Measurements from ENCODE around the gene ENHO. TPM values are rescaled to one million over a fixed set of nuclear protein-coding genes. Genes with fewer than 3 reads are reported as not detected.

ENHO gene
- total and polyA plus RNA-seq, 10 of the 15 experiments (the other 5 are each of a cell fraction or from before 2014, with no cell fraction given), result not detected

GRCh38 chr9:34570376-34570775 is 47.6 kb upstream of the ENHO start:
- no peak overlapping the region for H3K9ac ChIP-seq (ENCODE audit: control insufficient read depth, insufficient read depth, low read length)
- intact Hi-C loops (cut with micrococcal nuclease; ENCODE audit: unreplicated experiment), result no loop called here
- H3K27me3 ChIP-seq (replicated peaks in 1 of 2; ENCODE audit: control insufficient read depth in 2 of 2, insufficient read depth in 2 of 2, low read length in 1 of 2), result peaks cover 6 to 9% of the 10 kb centered on the region in 2 experiments; a peak in 3 of 4 replicates
- ATAC-seq (no peak; the same call in 2 of the 3 replicates), FAIRE-seq (no peak), DNase-seq (ENCODE audit: low read depth, low spot score) (no peak)
- no TSS peak for BruUV-seq (replicated peaks)
- H3K36me3 ChIP-seq (ENCODE audit: control insufficient read depth in 2 of 2, insufficient read depth in 2 of 2, low read length in 1 of 2), result no peaks in the 10 kb centered on the region
- H3K27ac ChIP-seq (ENCODE audit: control insufficient read depth, insufficient read depth), result no peak overlapping the region
- 54% methylated on average over 11 of the region's 11 CpGs for WGBS (ENCODE audit: insufficient coverage, insufficient replicate concordance, low lambda C conversion rate, missing lambda C conversion rate)
- no peak overlapping the region for H3K4me2 ChIP-seq (ENCODE audit: control insufficient read depth, insufficient read depth)
- in situ Hi-C loops (cut with MboI), result no loop called here
- no peak overlapping the region for H3K4me3 ChIP-seq
- ChIA-PET SMC1A (ENCODE audit: uncharacterized antibody, unreplicated experiment) (no interaction called here), POLR2A (no interaction called here), RAD21 (ENCODE audit: unreplicated experiment) (no interaction called here), CTCF (interaction anchor here (1.3 to 2.1 kb wide), 2 partner anchors 23 to 166 kb away, joined by 4 to 6 read pairs; no protein-coding TSS in a partner anchor)
- H3K79me2 ChIP-seq (ENCODE audit: control insufficient read depth, insufficient read depth, low read length), result no peaks in the 10 kb centered on the region
- no peak overlapping the region for H2AFZ ChIP-seq (ENCODE audit: control insufficient read depth, low read depth, low read length)
- no peaks in the 10 kb centered on the region for H3K9me3 ChIP-seq (replicated peaks; ENCODE audit: control insufficient read depth, insufficient read depth, low read length)
- H4K20me1 ChIP-seq (ENCODE audit: control insufficient read depth, insufficient read depth), result 0 out of 2 replicates have a peak, but pooled peaks cover under 1% of the 10 kb centered on the region
- no peaks in the 10 kb centered on the region for H3K4me1 ChIP-seq (ENCODE audit: control insufficient read depth, insufficient read depth, low read length)
- TF ChIP-seq E4F1 (IDR thresholded peaks at IDR 0.05; ENCODE audit: borderline replicate concordance, partially characterized antibody), result no peak
- TF ChIP-seq SKIL (IDR thresholded peaks at IDR 0.05; ENCODE audit: low read depth, poor library complexity, severe bottlenecking), result no peak
- TF ChIP-seq ZZZ3 (IDR thresholded peaks at IDR 0.05; ENCODE audit: control insufficient read depth, insufficient read length, low read depth), result no peak
- no peak for TF ChIP-seq PAX5 (IDR thresholded peaks at IDR 0.05; ENCODE audit: borderline replicate concordance, low read depth, low read length)
- TF ChIP-seq SIX5 (IDR thresholded peaks at IDR 0.05; ENCODE audit: low read depth, low read length, severe bottlenecking), result no peak
- TF ChIP-seq TCF7 (IDR thresholded peaks at IDR 0.05; ENCODE audit: borderline replicate concordance), result no peak
- no peak for TF ChIP-seq E2F8 (IDR thresholded peaks at IDR 0.05; ENCODE audit: low read depth, partially characterized antibody)
- TF ChIP-seq BHLHE40 (IDR thresholded peaks at IDR 0.05; ENCODE audit: borderline replicate concordance in 1 of 2, low read depth in 2 of 2, low read length in 1 of 2), result no peak
- TF ChIP-seq BCLAF1 (IDR thresholded peaks at IDR 0.05), result no peak
- no peak for TF ChIP-seq BMI1 (IDR thresholded peaks at IDR 0.05; ENCODE audit: borderline replicate concordance)
- no peak for TF ChIP-seq TBL1XR1 (IDR thresholded peaks at IDR 0.05; ENCODE audit: low read depth, low read length)
- no peak for TF ChIP-seq RB1 (IDR thresholded peaks at IDR 0.05; ENCODE audit: borderline replicate concordance)
- no peak for TF ChIP-seq KAT2A (conservative IDR thresholded peaks at IDR 0.05; ENCODE audit: control insufficient read depth, low read depth, low read length)
- no peak for TF ChIP-seq SIN3A (IDR thresholded peaks at IDR 0.05; ENCODE audit: low read depth, low read length)

All from GM12878 (cell line).